ENCODE results near the gene GNG7.
A peak's percentile ranks its signal among the peaks of the same experiment; 100 is the strongest.

Gene GNG7

GRCh38 chr19:2634960-2635359, 67.5 kb downstream of the GNG7 start:
- Histone ChIP-seq H3K4me3 (ENCODE audit: low read length) (peak overlapping the region; percentile 53), H3K79me2 (ENCODE audit: low read length) (no peaks in the 10 kb centered on the region), H4K20me1 (ENCODE audit: insufficient read depth, low read length) (no peaks in the 10 kb centered on the region), H3K9me3 (ENCODE audit: insufficient read depth, low read length) (peaks cover 12% of the 10 kb centered on the region), H3K27ac (ENCODE audit: low read length) (no peak overlapping the region), H3K36me3 (replicated peaks; ENCODE audit: low read depth, low read length) (peaks cover 9% of the 10 kb centered on the region), H3K4me1 (ENCODE audit: low read length) (peaks cover 43% of the 10 kb centered on the region), H3K4me2 (ENCODE audit: low read length) (peak overlapping the region; percentile 43), H3K9ac (ENCODE audit: low read length) (no peak overlapping the region), H2AFZ (ENCODE audit: low read depth, low read length) (no peak overlapping the region), H3K27me3 (ENCODE audit: low read depth, low read length) (peaks cover 40% of the 10 kb centered on the region)
- TF ChIP-seq CTCF (IDR thresholded peaks at IDR 0.05; ENCODE audit: low read depth, low read length): no peak
- no peak for TF ChIP-seq EZH2phosphoT487 (IDR thresholded peaks at IDR 0.05; ENCODE audit: low read depth)

GRCh38 chr19:2634228-2634951, 68.1 kb downstream of the GNG7 start:
- Histone ChIP-seq H4K20me1 (ENCODE audit: insufficient read depth, low read length) (no peaks in the 10 kb centered on the region), H3K4me2 (ENCODE audit: low read length) (peak overlapping the region; percentile 43), H3K9me3 (ENCODE audit: insufficient read depth, low read length) (peaks cover 12% of the 10 kb centered on the region), H3K4me1 (ENCODE audit: low read length) (peaks cover 43% of the 10 kb centered on the region), H3K27ac (ENCODE audit: low read length) (no peak overlapping the region), H3K4me3 (ENCODE audit: low read length) (peak overlapping the region; percentile 53), H3K9ac (ENCODE audit: low read length) (no peak overlapping the region), H3K36me3 (replicated peaks; ENCODE audit: low read depth, low read length) (peaks cover 9% of the 10 kb centered on the region), H2AFZ (ENCODE audit: low read depth, low read length) (no peak overlapping the region; the same call in 1 of the 2 replicates), H3K27me3 (ENCODE audit: low read depth, low read length) (peaks cover 40% of the 10 kb centered on the region), H3K79me2 (ENCODE audit: low read length) (no peaks in the 10 kb centered on the region)
- TF ChIP-seq CTCF (IDR thresholded peaks at IDR 0.05; ENCODE audit: low read depth, low read length) (no peak), EZH2phosphoT487 (IDR thresholded peaks at IDR 0.05; ENCODE audit: low read depth) (0 out of 2 replicates have a peak, but pooled peaks have one; percentile 40)

- Histone ChIP-seq H3K36me3 (replicated peaks; ENCODE audit: low read depth, low read length) (peaks cover 9% of the 10 kb centered on the region), H3K27ac (ENCODE audit: low read length) (no peak overlapping the region), H3K9me3 (ENCODE audit: insufficient read depth, low read length) (peaks cover 12% of the 10 kb centered on the region), H2AFZ (ENCODE audit: low read depth, low read length) (no peak overlapping the region), H3K4me2 (ENCODE audit: low read length) (peak overlapping the region; percentile 43), H3K4me1 (ENCODE audit: low read length) (peaks cover 43% of the 10 kb centered on the region), H3K4me3 (ENCODE audit: low read length) (no peak overlapping the region), H4K20me1 (ENCODE audit: insufficient read depth, low read length) (no peaks in the 10 kb centered on the region), H3K9ac (ENCODE audit: low read length) (no peak overlapping the region), H3K27me3 (ENCODE audit: low read depth, low read length) (peaks cover 38% of the 10 kb centered on the region), H3K79me2 (ENCODE audit: low read length) (no peaks in the 10 kb centered on the region)
- TF ChIP-seq EZH2phosphoT487 (IDR thresholded peaks at IDR 0.05; ENCODE audit: low read depth): no peak
- TF ChIP-seq CTCF (IDR thresholded peaks at IDR 0.05; ENCODE audit: low read depth, low read length): no peak
These were observed 68.8 kb downstream of the GNG7 start for GRCh38 chr19:2633693-2634075.

- Histone ChIP-seq H3K27me3 (ENCODE audit: low read depth, low read length) (peaks cover 26% of the 10 kb centered on the region), H2AFZ (ENCODE audit: low read depth, low read length) (peak overlapping the region; percentile 29; the same call in 1 of the 2 replicates), H3K36me3 (replicated peaks; ENCODE audit: low read depth, low read length) (peaks cover 9% of the 10 kb centered on the region), H3K79me2 (ENCODE audit: low read length) (no peaks in the 10 kb centered on the region), H3K9me3 (ENCODE audit: insufficient read depth, low read length) (peaks cover 12% of the 10 kb centered on the region), H3K27ac (ENCODE audit: low read length) (peak overlapping the region; percentile 6; the same call in 1 of the 2 replicates), H3K4me2 (ENCODE audit: low read length) (peak overlapping the region; percentile 13), H4K20me1 (ENCODE audit: insufficient read depth, low read length) (no peaks in the 10 kb centered on the region), H3K9ac (ENCODE audit: low read length) (no peak overlapping the region; the same call in 1 of the 2 replicates), H3K4me3 (ENCODE audit: low read length) (peak overlapping the region; percentile 1; the same call in 1 of the 2 replicates), H3K4me1 (ENCODE audit: low read length) (peaks cover 46% of the 10 kb centered on the region)
- TF ChIP-seq EZH2phosphoT487 (IDR thresholded peaks at IDR 0.05; ENCODE audit: low read depth) (no peak), CTCF (IDR thresholded peaks at IDR 0.05; ENCODE audit: low read depth, low read length) (0 out of 2 replicates have a peak, but pooled peaks have one; percentile 22)
These were observed 71.2 kb downstream of the GNG7 start for GRCh38 chr19:2631213-2631821.
